HG02623 (cell line): ENCODE measurements around the gene PPM1E.
"Not testable (repeated sequence)": the region's sequence is repeated elsewhere in the genome, so short reads cannot be mapped to it uniquely, and the experiment has no call there.

ENCODE experiments used
- ATAC-seq: cut with Tn5 transposase; IDR thresholded peaks from one replicate; pipeline ENCODE4 v1.9.1; 2021; ENCODE audit warnings: moderate library complexity; ENCODE audit not compliant: unreplicated experiment

Gene PPM1E

GRCh38 chr17:58755577-58756245 lies at the start of gene PPM1E:
PPM1E (plus strand) TSS chr17:58755854.
- no peak for ATAC-seq

DNA sequence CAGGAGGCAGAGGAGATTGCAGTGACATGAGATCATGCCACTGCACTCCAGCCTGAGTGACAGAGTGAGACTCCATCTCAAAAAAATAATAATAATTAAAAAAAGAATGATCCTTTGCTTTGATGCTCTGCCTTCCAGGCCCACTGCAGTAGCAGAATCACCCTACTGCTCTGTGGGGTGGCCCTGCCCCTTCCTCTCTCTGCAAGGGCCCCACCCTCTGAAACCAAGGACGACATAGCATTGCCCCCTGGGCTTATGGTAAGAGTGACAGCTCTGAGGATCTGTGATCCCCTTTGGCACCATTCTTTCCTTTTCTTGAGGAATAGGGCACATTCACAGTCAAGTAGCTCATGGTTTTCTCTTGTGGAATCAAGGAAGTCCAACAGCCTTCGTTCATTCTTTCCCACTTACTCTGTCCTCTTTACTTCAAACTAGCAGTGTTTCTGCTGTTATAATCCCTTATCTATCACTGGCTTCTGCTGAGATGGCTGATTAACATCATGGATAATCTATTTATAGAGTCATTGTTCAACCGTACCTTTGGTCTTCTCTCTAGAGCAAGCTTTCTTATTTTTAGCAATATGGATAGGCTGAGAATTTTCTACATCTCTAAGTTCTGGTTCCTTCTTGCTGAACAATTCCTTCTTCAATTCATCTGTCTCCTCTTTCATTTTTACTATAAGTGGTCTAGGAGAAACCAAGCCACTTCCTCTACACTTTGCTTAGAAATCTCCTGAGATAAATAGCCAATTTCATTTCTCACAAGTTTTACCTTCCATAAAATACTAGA lies 49.1 kb upstream of the PPM1E start:
- ATAC-seq: no peak

GRCh38 chr17:58710948-58711552 lies 44.6 kb upstream of the PPM1E start:
- no peak for ATAC-seq

GRCh38 chr17:58722274-58722673 lies 33.4 kb upstream of the PPM1E start:
- ATAC-seq: no peak

GRCh38 chr17:58722696-58723095 lies 33.0 kb upstream of the PPM1E start:
- ATAC-seq: no peak

DNA sequence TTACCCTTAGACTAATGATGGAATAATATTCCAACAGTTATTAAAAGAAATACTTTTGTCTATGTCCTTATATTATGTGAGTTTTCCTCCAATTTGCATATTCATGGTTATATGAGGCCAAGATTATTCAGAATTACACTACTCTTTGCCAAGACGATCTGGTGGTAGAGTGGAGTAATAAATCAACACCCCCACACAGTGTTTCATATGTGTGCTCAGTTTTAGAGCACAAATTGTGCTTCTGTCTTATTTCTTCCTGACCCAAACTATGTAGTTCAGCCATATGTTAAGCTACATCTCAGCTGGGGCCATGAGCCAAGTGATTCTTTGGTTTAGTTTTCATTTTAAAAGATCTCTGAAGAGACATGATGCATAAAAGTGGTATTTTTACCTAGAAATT lies 26.9 kb upstream of the PPM1E start:
- no peak for ATAC-seq

DNA sequence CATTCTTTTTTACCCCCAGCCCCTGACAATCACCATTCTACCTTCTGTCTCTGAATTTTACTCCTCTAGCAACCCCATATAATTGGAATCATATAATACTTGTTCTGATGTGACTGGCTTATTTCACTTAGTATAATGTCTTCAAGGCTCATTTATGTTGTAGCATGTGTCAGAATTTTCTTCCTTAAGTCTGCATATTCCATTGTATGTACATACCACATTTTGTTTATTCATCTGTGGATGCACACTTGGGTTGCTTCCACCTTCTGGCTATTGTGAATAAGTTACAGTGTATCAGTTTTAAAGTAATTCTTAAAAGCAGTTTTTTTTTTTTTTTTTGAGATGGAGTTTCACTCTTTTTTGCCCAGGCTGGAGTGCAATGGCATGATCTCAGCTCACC lies 24.7 kb upstream of the PPM1E start:
- ATAC-seq: no peak

- no peak for ATAC-seq
These were observed 21.6 kb upstream of the PPM1E start for GRCh38 chr17:58734040-58734439.

DNA sequence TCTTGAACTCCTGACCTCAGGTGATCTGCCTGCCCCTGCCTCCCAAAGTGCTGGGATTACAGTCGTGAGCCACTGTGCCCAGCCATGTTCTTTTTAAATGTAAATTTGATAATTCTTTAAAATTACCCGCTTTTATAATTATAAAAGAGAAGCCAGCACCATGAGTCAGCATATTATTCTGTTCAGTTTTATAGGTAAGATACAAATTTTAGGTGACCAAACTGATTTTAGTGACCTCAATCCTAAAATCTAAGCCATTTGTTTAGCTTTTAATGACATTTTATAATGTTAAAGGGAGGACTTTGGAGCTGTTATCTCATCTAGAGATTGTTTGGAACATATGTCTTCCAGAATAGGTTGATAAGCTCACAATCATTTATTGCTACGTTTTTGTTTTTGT lies 20.8 kb upstream of the PPM1E start:
- ATAC-seq: no peak

DNA sequence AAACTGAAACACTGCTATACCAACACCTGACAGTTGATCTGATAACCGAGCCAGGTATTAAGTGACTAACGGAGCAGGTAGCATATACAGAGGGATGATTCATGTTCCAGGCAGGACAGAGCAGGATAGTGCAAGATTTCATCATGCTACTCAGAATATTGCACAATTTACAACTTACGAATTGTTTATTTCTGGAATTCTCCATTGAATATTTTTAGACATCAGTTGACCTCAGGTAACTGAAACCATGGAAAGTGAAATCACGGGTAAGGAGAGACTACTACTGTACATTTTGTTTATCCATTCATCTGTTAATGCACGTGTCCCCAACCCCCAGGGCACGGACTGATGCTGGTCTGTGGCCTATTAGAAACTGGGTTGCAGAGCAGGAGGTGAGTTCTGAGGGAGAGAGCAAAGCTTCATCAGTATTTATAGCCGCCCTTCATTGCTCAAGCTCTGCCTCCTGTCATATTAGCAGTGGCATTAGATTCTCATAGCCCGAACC lies 14.5 kb upstream of the PPM1E start:
- no peak for ATAC-seq

GRCh38 chr17:58747674-58748073 lies 8.0 kb upstream of the PPM1E start:
- no peak for ATAC-seq

DNA sequence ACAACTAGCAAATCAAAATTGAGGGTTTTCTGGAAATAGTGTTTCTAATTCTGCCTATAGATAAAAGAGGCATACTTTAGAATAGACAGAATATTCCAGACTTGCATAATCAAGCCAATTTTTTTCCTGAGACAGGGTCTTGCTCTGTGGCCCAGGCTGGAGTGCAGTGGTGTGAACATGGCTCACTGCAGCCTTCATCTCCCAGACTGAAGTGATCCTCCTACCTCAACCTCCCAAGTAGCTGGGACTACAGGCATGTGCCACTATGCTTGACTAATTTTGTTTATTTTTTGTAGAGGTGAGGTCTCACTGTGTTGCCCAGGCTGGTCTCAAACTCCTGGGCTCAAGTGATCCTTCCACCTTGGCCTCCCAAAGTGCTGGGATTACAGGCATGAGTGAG lies 6.0 kb upstream of the PPM1E start:
- ATAC-seq: not testable (repeated sequence)

- ATAC-seq: no peak
These were observed 2.6 kb upstream of the PPM1E start for GRCh38 chr17:58753026-58753425.

GRCh38 chr17:58755269-58755576 lies 431 bp upstream of the PPM1E start:
- no peak for ATAC-seq

DNA sequence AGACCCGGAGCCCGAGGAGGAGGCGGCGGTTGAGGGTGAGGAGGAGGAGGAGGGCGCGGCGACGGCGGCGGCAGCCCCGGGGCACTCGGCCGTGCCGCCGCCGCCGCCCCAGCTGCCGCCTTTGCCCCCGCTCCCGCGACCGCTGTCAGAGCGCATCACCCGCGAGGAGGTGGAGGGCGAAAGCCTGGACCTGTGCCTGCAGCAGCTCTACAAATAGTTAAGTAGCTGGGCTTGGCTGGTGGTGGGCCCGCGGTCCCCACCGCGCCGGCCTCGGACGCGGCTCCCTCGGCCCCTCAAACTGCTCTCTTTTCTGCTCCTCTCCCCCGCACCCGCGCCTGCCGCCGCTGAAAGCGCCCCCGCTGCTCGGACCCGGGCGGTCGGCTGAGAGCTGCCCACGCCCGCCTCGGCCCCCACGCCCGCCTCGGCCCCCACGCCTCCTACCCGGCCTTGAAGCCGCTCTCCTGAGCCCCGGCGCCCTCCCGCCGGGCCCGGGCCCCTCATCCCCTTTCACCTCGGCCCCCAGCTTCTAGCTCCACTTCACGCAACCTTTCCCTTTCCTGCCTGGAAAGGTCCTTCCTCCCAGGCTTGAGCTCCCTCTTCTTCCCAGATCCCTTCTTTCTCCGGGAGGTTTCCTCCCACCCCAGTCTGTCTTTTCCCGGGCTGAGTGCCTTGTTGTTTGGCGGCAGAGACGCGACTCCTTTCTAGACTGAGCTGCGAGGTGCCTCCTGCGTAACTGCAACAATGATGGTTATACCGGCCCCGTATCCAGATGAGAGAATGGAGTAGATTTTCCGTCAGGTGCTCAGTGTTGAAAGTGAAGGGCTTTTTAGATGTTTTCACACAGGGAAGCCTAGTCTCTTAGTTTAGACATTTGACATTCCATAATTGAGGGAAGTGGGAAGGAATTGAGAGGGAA lies 850 bp downstream of the PPM1E start:
- ATAC-seq: no peak

- ATAC-seq: no peak
These were observed 1.5 kb downstream of the PPM1E start for GRCh38 chr17:58757162-58757613.

GRCh38 chr17:58758890-58759289 lies 3.2 kb downstream of the PPM1E start:
- ATAC-seq: no peak

GRCh38 chr17:58759522-58759921 lies 3.9 kb downstream of the PPM1E start:
- ATAC-seq: no peak

GRCh38 chr17:58760248-58760647 lies 4.6 kb downstream of the PPM1E start:
- no peak for ATAC-seq

DNA sequence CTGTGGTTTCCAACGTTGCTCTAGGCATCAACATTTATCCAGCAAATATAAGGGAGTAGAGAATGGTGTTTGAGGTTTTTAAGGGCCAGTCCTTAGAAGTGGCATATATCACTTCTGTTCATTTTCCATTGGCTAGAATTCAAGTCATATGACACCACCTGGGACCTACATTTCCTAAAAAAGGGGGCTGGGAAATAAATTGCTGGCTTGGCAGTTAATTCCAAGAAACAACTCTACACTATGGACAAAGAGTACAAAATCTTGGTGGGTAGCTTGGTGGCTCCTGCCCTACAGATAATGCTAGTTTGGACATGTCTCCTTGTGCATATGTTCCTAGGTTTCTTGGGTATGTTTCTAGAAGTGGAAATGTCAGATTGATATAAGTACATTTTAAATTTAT lies 7.6 kb downstream of the PPM1E start:
- no peak for ATAC-seq

DNA sequence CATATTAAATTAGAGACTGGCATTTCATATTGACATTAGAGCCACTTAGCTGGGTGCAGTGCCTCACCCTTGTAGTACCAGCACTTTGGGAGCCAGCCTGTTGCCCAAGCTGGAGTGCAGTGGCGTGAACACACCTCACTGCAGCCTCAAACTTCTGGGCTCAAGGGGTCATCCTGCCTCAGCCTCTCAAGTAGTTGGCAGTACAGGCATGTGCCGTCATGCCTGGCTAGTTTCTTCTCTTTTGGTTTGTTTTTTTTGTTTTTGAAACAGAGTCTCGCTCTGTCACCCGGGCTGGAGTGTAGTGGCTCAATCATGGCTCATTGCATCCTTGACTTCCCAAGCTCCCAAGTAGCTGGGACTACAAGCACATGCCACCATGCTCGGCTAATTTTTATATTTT lies 8.7 kb downstream of the PPM1E start:
- ATAC-seq: no peak
